BE2C (cell line): ENCODE results near the gene ARMCX1.
"Not testable (repeated sequence)": the region's sequence is repeated elsewhere in the genome, so short reads cannot be mapped to it uniquely, and the experiment has no call there.

Experiments used
- DNase-seq: peaks from one replicate; pipeline ENCODE4 v3.0.0-alpha.2; 2020
- H3K27me3 ChIP-seq: fragments of 250-450 bp; sonication (Bioruptor Pico); 2 replicates; pipeline ENCODE4 v1.5.1; 2020; ENCODE audit warnings: mild to moderate bottlenecking
- H3K36me3 ChIP-seq: fragments of 250-450 bp; sonication (Bioruptor Pico); 2 replicates; pipeline ENCODE4 v1.5.1; 2020; ENCODE audit warnings: mild to moderate bottlenecking
- H3K4me1 ChIP-seq: fragments of 250-450 bp; sonication (Bioruptor Pico); 2 replicates; pipeline ENCODE4 v1.5.1; 2020
- H3K4me3 ChIP-seq: 2 replicates; pipeline ENCODE4 v1.5.1; 2011; ENCODE audit warnings: low read depth, low read length
- H3K9me3 ChIP-seq: fragments of 250-450 bp; sonication (Bioruptor Pico); 2 replicates; pipeline ENCODE4 v1.5.1; 2020
- TF ChIP-seq, protein P1 (sequence below): IDR thresholded peaks from 2 replicates; pipeline ENCODE4 v1.5.1; 2012; ENCODE audit warnings: mild to moderate bottlenecking, low read depth, low read length

ARMCX1 gene

GRCh38 chrX:101550751-101551379 is 518 bp downstream of the ARMCX1 start:
- DNase-seq: peak; percentile 57
- no peaks in the 10 kb centered on the region for H3K9me3 ChIP-seq
- TF ChIP-seq, protein P1, sequence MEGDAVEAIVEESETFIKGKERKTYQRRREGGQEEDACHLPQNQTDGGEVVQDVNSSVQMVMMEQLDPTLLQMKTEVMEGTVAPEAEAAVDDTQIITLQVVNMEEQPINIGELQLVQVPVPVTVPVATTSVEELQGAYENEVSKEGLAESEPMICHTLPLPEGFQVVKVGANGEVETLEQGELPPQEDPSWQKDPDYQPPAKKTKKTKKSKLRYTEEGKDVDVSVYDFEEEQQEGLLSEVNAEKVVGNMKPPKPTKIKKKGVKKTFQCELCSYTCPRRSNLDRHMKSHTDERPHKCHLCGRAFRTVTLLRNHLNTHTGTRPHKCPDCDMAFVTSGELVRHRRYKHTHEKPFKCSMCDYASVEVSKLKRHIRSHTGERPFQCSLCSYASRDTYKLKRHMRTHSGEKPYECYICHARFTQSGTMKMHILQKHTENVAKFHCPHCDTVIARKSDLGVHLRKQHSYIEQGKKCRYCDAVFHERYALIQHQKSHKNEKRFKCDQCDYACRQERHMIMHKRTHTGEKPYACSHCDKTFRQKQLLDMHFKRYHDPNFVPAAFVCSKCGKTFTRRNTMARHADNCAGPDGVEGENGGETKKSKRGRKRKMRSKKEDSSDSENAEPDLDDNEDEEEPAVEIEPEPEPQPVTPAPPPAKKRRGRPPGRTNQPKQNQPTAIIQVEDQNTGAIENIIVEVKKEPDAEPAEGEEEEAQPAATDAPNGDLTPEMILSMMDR: no peak
- H3K27me3 ChIP-seq: no peaks in the 10 kb centered on the region
- no peaks in the 10 kb centered on the region for H3K36me3 ChIP-seq
- no peaks in the 10 kb centered on the region for H3K4me1 ChIP-seq
- peak overlapping the region; percentile 76 for H3K4me3 ChIP-seq

DNA sequence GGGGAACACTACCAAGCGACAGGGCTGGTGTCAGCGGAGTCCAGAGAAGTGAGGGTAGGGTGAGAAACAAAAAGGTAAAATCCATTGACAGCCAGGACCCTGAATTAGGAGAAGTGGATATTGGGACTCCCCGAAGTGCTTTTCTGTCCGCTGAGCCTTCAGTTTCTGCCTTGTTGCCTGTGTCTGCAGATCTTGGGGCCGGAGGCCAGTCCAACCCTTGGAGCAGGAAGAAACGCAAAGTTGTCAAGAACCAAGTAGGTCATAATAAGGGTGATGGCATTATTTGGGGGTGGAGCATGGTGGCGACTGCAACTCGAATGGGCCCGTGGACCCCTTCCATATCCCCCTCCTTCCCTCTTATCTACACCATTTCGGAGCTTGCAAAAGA is 1.0 kb downstream of the ARMCX1 start:
- Histone ChIP-seq H3K36me3 (no peaks in the 10 kb centered on the region), H3K4me3 (peak overlapping the region; percentile 76), H3K9me3 (no peaks in the 10 kb centered on the region), H3K4me1 (no peaks in the 10 kb centered on the region), H3K27me3 (no peaks in the 10 kb centered on the region)
- DNase-seq: no peak
- TF ChIP-seq, protein P1: no peak

GRCh38 chrX:101552714-101553113 is 2.4 kb downstream of the ARMCX1 start:
- DNase-seq: no peak
- no peaks in the 10 kb centered on the region for H3K9me3 ChIP-seq
- TF ChIP-seq, protein P1: no peak
- H3K36me3 ChIP-seq: no peaks in the 10 kb centered on the region
- H3K4me3 ChIP-seq: no peak overlapping the region
- H3K4me1 ChIP-seq: no peaks in the 10 kb centered on the region
- no peaks in the 10 kb centered on the region for H3K27me3 ChIP-seq

DNA sequence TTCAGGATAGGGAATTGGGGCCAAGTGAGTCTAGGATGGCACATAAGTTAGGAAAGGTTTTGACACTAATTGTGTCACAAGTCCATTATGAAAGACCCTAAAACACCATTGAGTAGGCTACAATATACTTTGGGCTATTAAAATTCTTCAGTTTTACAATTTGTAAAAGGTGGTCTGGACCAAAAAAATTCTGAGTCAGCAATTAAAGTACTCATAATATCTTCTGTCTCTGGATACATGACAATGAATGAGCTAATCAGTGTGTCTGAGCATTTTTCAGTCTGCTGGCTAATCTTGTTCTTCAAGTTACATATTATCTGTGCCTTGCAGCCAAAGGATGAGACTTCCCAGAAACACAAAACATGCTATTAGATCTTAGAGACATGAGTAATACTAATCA is 14.3 kb downstream of the ARMCX1 start:
- no peak overlapping the region for H3K4me3 ChIP-seq
- H3K9me3 ChIP-seq: no peaks in the 10 kb centered on the region
- H3K27me3 ChIP-seq: no peaks in the 10 kb centered on the region
- no peaks in the 10 kb centered on the region for H3K4me1 ChIP-seq
- DNase-seq: no peak
- H3K36me3 ChIP-seq: no peaks in the 10 kb centered on the region
- TF ChIP-seq, protein P1: no peak

GRCh38 chrX:101595739-101596419 is 45.5 kb downstream of the ARMCX1 start:
- no peaks in the 10 kb centered on the region for H3K9me3 ChIP-seq
- no peak overlapping the region for H3K4me3 ChIP-seq
- H3K36me3 ChIP-seq: no peaks in the 10 kb centered on the region
- DNase-seq: peak; percentile 20
- H3K27me3 ChIP-seq: peaks cover 4% of the 10 kb centered on the region; the same call in 1 of the 2 replicates
- TF ChIP-seq, protein P1: peak; percentile 59
- no peaks in the 10 kb centered on the region for H3K4me1 ChIP-seq

- not testable (repeated sequence) for DNase-seq, H3K4me1 ChIP-seq
Measured at GRCh38 chrX:101599592-101599991, 49.2 kb downstream of the ARMCX1 start.

More at GRCh38 chrX:101599592-101599991, 49.2 kb downstream of the ARMCX1 start:
- H3K4me3 ChIP-seq, H3K36me3 ChIP-seq, H3K27me3 ChIP-seq, H3K9me3 ChIP-seq: not testable (repeated sequence)
